ENCODE results near the gene OSBPL5.

DNA sequence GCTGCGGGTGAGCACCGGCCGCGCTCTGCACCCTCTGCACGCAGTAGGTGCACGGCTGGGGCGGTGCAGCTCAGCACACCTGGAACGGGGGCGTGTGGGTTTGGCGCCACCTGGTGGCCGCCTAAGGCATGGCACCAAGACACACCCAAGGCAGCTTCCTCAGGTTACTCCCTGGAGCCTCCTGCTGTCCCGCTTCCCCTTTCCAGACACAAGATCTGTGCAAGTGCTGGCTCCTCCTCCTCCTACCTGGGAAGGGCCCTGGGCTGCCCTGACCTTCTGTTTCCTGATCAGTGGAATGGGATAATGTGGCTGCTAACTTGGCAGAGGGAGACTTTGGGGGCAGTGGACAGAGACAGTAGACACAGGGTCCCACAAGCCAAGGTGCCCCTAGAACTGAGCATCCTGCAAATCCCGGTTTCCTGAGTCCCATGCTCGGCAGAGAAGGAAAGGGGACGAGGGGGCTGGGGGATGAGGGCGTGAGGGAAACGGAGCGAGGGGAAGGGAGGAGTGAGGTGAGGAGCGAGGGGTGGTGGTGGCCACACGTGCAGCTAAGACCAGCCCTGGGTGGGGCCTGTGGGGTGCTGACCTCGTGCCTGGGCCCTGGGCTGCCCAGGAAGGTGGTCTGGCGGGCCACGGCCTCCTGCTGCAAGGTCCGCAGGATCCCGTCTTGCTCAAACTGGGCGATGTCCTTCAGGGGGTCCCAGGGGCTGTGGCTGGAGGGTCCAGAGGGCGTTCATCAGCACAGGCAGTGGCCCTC is 73.1 kb downstream of the OSBPL5 start:
- TF ChIP-seq, protein P1, sequence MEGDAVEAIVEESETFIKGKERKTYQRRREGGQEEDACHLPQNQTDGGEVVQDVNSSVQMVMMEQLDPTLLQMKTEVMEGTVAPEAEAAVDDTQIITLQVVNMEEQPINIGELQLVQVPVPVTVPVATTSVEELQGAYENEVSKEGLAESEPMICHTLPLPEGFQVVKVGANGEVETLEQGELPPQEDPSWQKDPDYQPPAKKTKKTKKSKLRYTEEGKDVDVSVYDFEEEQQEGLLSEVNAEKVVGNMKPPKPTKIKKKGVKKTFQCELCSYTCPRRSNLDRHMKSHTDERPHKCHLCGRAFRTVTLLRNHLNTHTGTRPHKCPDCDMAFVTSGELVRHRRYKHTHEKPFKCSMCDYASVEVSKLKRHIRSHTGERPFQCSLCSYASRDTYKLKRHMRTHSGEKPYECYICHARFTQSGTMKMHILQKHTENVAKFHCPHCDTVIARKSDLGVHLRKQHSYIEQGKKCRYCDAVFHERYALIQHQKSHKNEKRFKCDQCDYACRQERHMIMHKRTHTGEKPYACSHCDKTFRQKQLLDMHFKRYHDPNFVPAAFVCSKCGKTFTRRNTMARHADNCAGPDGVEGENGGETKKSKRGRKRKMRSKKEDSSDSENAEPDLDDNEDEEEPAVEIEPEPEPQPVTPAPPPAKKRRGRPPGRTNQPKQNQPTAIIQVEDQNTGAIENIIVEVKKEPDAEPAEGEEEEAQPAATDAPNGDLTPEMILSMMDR (IDR thresholded peaks at IDR 0.05): peak; percentile 95 to 97 (median 96)
- TF ChIP-seq POLR2A (IDR thresholded peaks at IDR 0.05): no peak

Measured in uterus (tissue), 2 donors.